Uterus (tissue), 4 donors: ENCODE measurements around the gene DPP10. TPM values are rescaled to one million over a fixed set of nuclear protein-coding genes. Genes with fewer than 3 reads are reported as not detected.

Source experiments
- DNase-seq, 2 donors: peaks; one replicate each; pipeline ENCODE4 v3.0.0-alpha.2; 2019 to 2020
- H3K27ac ChIP-seq, 2 donors: fragments of 200-600 bp; sonication (generic); 1 replicate in 1 of 2; 2 replicates in 1 of 2; pipeline ENCODE4 v1.5.1; 2016 to 2018
- H3K27me3 ChIP-seq, 2 donors: fragments of 200-600 bp; sonication (generic); one replicate each; pipeline ENCODE4 v1.5.1; 2018 to 2019; ENCODE audit warnings: control low read depth in 1 of 2
- H3K36me3 ChIP-seq, 2 donors: fragments of 200-600 bp; sonication (generic); one replicate each; pipeline ENCODE4 v1.5.1; 2019; ENCODE audit warnings: control low read depth in 1 of 2
- H3K4me1 ChIP-seq, 2 donors: fragments of 200-600 bp; sonication (generic); one replicate each; pipeline ENCODE4 v1.5.1; 2018 to 2019; ENCODE audit warnings: control low read depth in 1 of 2
- H3K4me3 ChIP-seq, 2 donors: fragments of 200-600 bp; sonication (generic); 1 replicate in 1 of 2; 2 replicates in 1 of 2; pipeline ENCODE4 v1.5.1; 2018 to 2019; ENCODE audit warnings: mild to moderate bottlenecking in 1 of 2
- H3K9me3 ChIP-seq, 2 donors: fragments of 200-600 bp; sonication (generic); one replicate each; pipeline ENCODE4 v1.5.1; 2019; ENCODE audit warnings: control low read depth in 1 of 2
- CTCF ChIP-seq, 4 experiments: fragments of 200-600 bp in 2 of 4; fragments of 450-650 bp in 2 of 4; sonication (generic) in 2 of 4; IDR thresholded peaks; one replicate each; pipeline ENCODE4 v1.5.1; 2016 to 2019; ENCODE audit warnings: antibody characterized with exemption in 4 of 4, mild to moderate bottlenecking in 2 of 4, moderate library complexity in 1 of 4
- POLR2A ChIP-seq, 2 donors: fragments of 450-650 bp; IDR thresholded peaks; one replicate each; pipeline ENCODE4 v1.6.1; 2016; ENCODE audit warnings: antibody characterized with exemption in 2 of 2, mild to moderate bottlenecking in 1 of 2, moderate library complexity in 1 of 2
- intact Hi-C: fragments of 100-400 bp; cut with DNase I; formaldehyde crosslinking; loops from one replicate; pipeline ENCODE4 v1.15.1; 2023; ENCODE audit warnings: low total_unique reads
- total RNA-seq, 4 donors: library from RNA; depleted of rRNA in 3 of 4; stranded (reverse); fragments of >200 nt in 3 of 4; gene quantifications; one replicate each; pipeline versions ENCODE4 v1.1.0 to v1.2.4, GENCODE V29; 2014 to 2023
- donor health status: DM: yes; HTN: yes; CAD: no.

The DPP10 gene
- total RNA-seq, 4 donors from 2014 or later, result 33.0 TPM; not detected in 3

- no peak for TF ChIP-seq CTCF (IDR thresholded peaks at IDR 0.05)
- TF ChIP-seq POLR2A (IDR thresholded peaks at IDR 0.05), result no peak
- Histone ChIP-seq H3K4me1 (no peaks in the 10 kb centered on the region), H3K27ac (no peak overlapping the region), H3K36me3 (no peaks in the 10 kb centered on the region), H3K4me3 (no peak overlapping the region), H3K27me3 (no peaks in the 10 kb centered on the region), H3K9me3 (no peaks in the 10 kb centered on the region)
- intact Hi-C loops, result no loop called here
- no peak for DNase-seq
Observed at GRCh38 chr2:115733190-115733775, 1290.8 kb downstream of the DPP10 start.

GRCh38 chr2:115738111-115738510 is 1295.7 kb downstream of the DPP10 start:
- Histone ChIP-seq H3K27me3 (no peaks in the 10 kb centered on the region), H3K9me3 (no peaks in the 10 kb centered on the region), H3K27ac (no peak overlapping the region), H3K36me3 (no peaks in the 10 kb centered on the region), H3K4me3 (no peak overlapping the region), H3K4me1 (no peaks in the 10 kb centered on the region)
- no peak for TF ChIP-seq POLR2A (IDR thresholded peaks at IDR 0.05)
- TF ChIP-seq CTCF (IDR thresholded peaks at IDR 0.05), result no peak
- intact Hi-C loops, result no loop called here
- no peak for DNase-seq

- no peaks in the 10 kb centered on the region for H3K4me1 ChIP-seq
- H3K9me3 ChIP-seq, result no peaks in the 10 kb centered on the region
- H3K27me3 ChIP-seq, result no peaks in the 10 kb centered on the region
- TF ChIP-seq POLR2A (IDR thresholded peaks at IDR 0.05) (no peak), CTCF (IDR thresholded peaks at IDR 0.05) (no peak)
- H3K4me3 ChIP-seq, result no peak overlapping the region
- H3K27ac ChIP-seq, result no peak overlapping the region
- no peaks in the 10 kb centered on the region for H3K36me3 ChIP-seq
- intact Hi-C loops, result no loop called here
- DNase-seq, result no peak
Observed at GRCh38 chr2:115739574-115739973, 1297.1 kb downstream of the DPP10 start.

- H3K27me3 ChIP-seq, result no peaks in the 10 kb centered on the region
- no peak overlapping the region for H3K4me3 ChIP-seq
- intact Hi-C loops, result no loop called here
- TF ChIP-seq CTCF (IDR thresholded peaks at IDR 0.05), result no peak
- TF ChIP-seq POLR2A (IDR thresholded peaks at IDR 0.05), result no peak
- no peaks in the 10 kb centered on the region for H3K36me3 ChIP-seq
- no peaks in the 10 kb centered on the region for H3K4me1 ChIP-seq
- no peak for DNase-seq
- H3K9me3 ChIP-seq, result no peaks in the 10 kb centered on the region
- H3K27ac ChIP-seq, result no peak overlapping the region
Observed at GRCh38 chr2:115746151-115746550, 1303.7 kb downstream of the DPP10 start.

GRCh38 chr2:115757286-115757685 is 1314.8 kb downstream of the DPP10 start:
- no peak overlapping the region for H3K4me3 ChIP-seq
- no peaks in the 10 kb centered on the region for H3K4me1 ChIP-seq
- no peaks in the 10 kb centered on the region for H3K36me3 ChIP-seq
- H3K27me3 ChIP-seq, result peaks cover 0 to 3% of the 10 kb centered on the region in 2 donors
- intact Hi-C loops, result no loop called here
- TF ChIP-seq CTCF (IDR thresholded peaks at IDR 0.05) (no peak), POLR2A (IDR thresholded peaks at IDR 0.05) (no peak)
- DNase-seq, result no peak
- no peak overlapping the region for H3K27ac ChIP-seq
- no peaks in the 10 kb centered on the region for H3K9me3 ChIP-seq
